Measurements from ENCODE around the gene SCMH1. TPM values are rescaled to one million over a fixed set of nuclear protein-coding genes. Genes with fewer than 3 reads are reported as not detected.

SCMH1 gene
- total RNA-seq, 4 donors from 2014 or later, result 76.5 to 110 (median 92.4) TPM

DNA sequence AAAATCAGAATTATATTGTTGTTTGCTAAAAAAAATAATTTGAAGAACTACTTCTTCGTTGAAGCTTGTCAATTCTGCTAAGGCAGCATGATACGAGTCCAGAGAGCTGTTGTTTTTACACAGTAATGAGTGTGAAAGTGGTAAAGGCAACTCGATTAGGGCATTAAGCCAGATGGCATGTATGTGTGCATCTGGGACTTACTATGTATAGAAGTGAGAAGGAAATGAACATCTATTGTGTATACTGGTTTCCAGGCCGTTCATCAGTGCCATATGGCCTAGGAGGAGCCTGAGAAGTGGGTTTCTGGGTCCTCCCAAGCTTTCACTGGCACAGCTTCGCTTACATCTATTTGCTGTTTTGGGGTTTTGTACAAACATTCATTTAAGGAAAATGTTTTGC lies 256.9 kb downstream of the SCMH1 start:
- 65% methylated on average over 5 of the region's 5 CpGs for WGBS
- peaks cover 16 to 70% (median 55%) of the 10 kb centered on the region in 4 donors for H3K4me1 ChIP-seq
- TF ChIP-seq POLR2AphosphoS5 (IDR thresholded peaks at IDR 0.05) (no peak), POLR2A (IDR thresholded peaks at IDR 0.05; ENCODE audit: low read depth) (no peak), EP300 (IDR thresholded peaks at IDR 0.05) (no peak)
- TF ChIP-seq, protein P1, sequence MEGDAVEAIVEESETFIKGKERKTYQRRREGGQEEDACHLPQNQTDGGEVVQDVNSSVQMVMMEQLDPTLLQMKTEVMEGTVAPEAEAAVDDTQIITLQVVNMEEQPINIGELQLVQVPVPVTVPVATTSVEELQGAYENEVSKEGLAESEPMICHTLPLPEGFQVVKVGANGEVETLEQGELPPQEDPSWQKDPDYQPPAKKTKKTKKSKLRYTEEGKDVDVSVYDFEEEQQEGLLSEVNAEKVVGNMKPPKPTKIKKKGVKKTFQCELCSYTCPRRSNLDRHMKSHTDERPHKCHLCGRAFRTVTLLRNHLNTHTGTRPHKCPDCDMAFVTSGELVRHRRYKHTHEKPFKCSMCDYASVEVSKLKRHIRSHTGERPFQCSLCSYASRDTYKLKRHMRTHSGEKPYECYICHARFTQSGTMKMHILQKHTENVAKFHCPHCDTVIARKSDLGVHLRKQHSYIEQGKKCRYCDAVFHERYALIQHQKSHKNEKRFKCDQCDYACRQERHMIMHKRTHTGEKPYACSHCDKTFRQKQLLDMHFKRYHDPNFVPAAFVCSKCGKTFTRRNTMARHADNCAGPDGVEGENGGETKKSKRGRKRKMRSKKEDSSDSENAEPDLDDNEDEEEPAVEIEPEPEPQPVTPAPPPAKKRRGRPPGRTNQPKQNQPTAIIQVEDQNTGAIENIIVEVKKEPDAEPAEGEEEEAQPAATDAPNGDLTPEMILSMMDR (IDR thresholded peaks at IDR 0.05), result no peak
- no peaks in the 10 kb centered on the region for H3K27me3 ChIP-seq
- no peak overlapping the region for H3K4me3 ChIP-seq
- no peaks in the 10 kb centered on the region for H3K9me3 ChIP-seq
- intact Hi-C loops (cut with DNase I), result no loop called here
- H3K36me3 ChIP-seq, result peaks cover 25 to 65% (median 56%) of the 10 kb centered on the region in 4 donors
- peak overlapping the region in 3 of 4 donors; percentile 23 to 96 (median 33) for H3K27ac ChIP-seq (replicated peaks in 1 of 4)
- no peak for DNase-seq (ENCODE audit: extremely low spot score)

DNA sequence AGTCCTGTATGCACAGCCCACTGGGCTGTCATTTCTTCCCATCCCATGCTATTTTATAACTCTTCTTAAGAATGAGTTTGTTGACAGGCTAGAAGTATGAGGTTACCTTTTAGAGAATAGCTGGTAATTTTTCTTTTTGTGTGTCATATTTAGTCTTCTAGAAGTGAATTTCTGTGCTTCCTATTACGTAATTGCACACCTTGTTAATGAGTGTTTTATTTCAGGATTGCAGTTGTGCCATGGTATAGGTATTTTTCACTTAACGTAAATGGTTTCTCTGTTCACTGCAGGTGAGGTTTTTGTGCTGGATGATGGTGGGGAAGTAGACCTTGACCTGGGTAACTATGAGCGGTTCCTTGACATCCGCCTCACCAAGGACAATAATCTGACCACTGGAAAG lies 257.6 kb downstream of the SCMH1 start:
- Histone ChIP-seq H3K4me3 (no peak overlapping the region), H3K4me1 (peaks cover 16 to 72% (median 56%) of the 10 kb centered on the region in 4 donors), H3K9me3 (no peaks in the 10 kb centered on the region), H3K27me3 (no peaks in the 10 kb centered on the region), H3K27ac (replicated peaks in 1 of 4) (peak overlapping the region in 1 of 4 donors; percentile 96), H3K36me3 (peaks cover 25 to 59% (median 49%) of the 10 kb centered on the region in 4 donors)
- intact Hi-C loops (cut with DNase I), result no loop called here
- TF ChIP-seq, protein P1 (IDR thresholded peaks at IDR 0.05), result no peak
- TF ChIP-seq POLR2AphosphoS5 (IDR thresholded peaks at IDR 0.05) (no peak), POLR2A (IDR thresholded peaks at IDR 0.05; ENCODE audit: low read depth) (no peak), EP300 (IDR thresholded peaks at IDR 0.05) (no peak)
- DNase-seq (ENCODE audit: extremely low spot score), result no peak
- 89% methylated on average over 4 of the region's 4 CpGs for WGBS

DNA sequence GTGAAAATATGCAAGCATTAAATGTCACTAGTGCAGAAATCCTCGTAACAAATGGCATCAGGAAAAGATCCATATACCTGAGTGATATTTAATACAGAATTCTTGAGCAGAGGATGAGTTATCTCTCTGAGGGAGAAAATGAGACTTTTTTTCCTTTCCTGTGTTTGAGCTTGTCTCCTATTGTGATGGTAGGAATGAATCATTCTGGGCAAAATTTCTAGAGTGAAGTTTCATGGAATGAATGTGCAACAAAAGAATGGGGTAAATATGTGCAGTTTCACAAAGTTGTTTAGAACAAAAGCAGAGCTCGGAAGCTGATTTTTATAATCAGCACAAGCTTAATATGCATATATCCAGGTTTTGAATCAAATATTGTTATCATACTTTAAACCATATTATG lies 258.0 kb downstream of the SCMH1 start:
- 59% methylated on average over 2 of the region's 2 CpGs for whole genome bisulfite sequencing
- intact Hi-C loops (cut with DNase I), result no loop called here
- TF ChIP-seq, protein P1 (IDR thresholded peaks at IDR 0.05), result no peak
- no peak for TF ChIP-seq POLR2A (IDR thresholded peaks at IDR 0.05; ENCODE audit: low read depth)
- no peak for TF ChIP-seq POLR2AphosphoS5 (IDR thresholded peaks at IDR 0.05)
- no peak for TF ChIP-seq EP300 (IDR thresholded peaks at IDR 0.05)
- no peak for DNase-seq (ENCODE audit: extremely low spot score)
- Histone ChIP-seq H3K9me3 (no peaks in the 10 kb centered on the region), H3K27ac (replicated peaks in 1 of 4) (peak overlapping the region in 3 of 4 donors; percentile 91 to 96 (median 95)), H3K27me3 (no peaks in the 10 kb centered on the region), H3K4me3 (no peak overlapping the region), H3K4me1 (peaks cover 16 to 75% (median 59%) of the 10 kb centered on the region in 4 donors), H3K36me3 (peaks cover 24 to 54% (median 45%) of the 10 kb centered on the region in 4 donors)

DNA sequence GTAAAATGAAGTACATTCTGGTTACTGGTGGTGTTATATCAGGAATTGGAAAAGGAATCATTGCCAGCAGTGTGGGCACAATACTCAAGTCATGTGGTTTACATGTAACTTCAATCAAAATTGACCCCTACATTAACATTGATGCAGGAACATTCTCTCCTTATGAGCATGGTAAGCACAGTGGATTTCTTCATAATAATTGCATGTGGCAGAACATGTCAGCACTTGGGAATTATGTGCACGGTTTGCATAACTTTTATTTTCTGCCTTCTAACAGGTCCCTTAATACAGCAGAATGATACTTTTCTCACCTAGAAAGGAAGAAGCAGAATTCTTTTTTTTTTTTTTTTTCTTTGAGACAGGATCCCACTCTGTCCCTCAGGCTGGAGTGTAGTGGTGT lies 258.8 kb downstream of the SCMH1 start:
- Histone ChIP-seq H3K9me3 (no peaks in the 10 kb centered on the region), H3K36me3 (peaks cover 21 to 47% (median 38%) of the 10 kb centered on the region in 4 donors), H3K27me3 (no peaks in the 10 kb centered on the region), H3K4me1 (peaks cover 16 to 82% (median 66%) of the 10 kb centered on the region in 4 donors), H3K4me3 (no peak overlapping the region), H3K27ac (replicated peaks in 1 of 4) (peak overlapping the region; percentile 91 to 96 (median 94))
- intact Hi-C loops (cut with DNase I), result no loop called here
- TF ChIP-seq POLR2AphosphoS5 (IDR thresholded peaks at IDR 0.05) (peak in 1 of 2 donors; percentile 18), POLR2A (IDR thresholded peaks at IDR 0.05; ENCODE audit: low read depth) (no peak)
- TF ChIP-seq, protein P1 (IDR thresholded peaks at IDR 0.05), result no peak
- no peak for DNase-seq (ENCODE audit: extremely low spot score)
- 63% methylated on average over 1 of the region's 1 CpG for WGBS

DNA sequence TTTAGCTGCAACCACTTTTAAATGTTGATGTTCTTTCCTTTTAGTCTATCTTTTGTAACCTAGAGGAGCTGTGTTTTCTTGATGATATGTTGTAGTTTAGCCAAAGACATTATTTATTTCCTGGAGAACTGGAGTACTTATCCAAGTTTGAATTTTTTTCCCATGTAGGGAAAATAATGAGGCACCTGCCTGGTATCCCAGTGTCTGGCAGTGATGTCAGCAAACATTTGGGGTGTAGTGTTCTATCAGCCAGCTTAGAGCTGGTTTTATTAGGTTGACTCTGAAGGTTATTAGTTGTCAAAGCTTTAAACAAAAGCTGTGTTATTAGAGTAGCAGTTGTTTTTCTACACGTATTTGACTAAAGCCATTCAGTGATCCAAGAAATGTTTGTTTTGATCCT lies 259.4 kb downstream of the SCMH1 start:
- peak overlapping the region in 1 of 4 donors; percentile 39 for H3K4me3 ChIP-seq
- 41% methylated on average over 1 of the region's 1 CpG for WGBS
- intact Hi-C loops (cut with DNase I), result no loop called here

More for the DNA sequence above, 259.4 kb downstream of the SCMH1 start:
- Histone ChIP-seq H3K27me3 (no peaks in the 10 kb centered on the region), H3K36me3 (peaks cover 17 to 41% (median 32%) of the 10 kb centered on the region in 4 donors), H3K9me3 (no peaks in the 10 kb centered on the region), H3K27ac (replicated peaks in 1 of 4) (peak overlapping the region; percentile 91 to 96 (median 94)), H3K4me1 (peaks cover 16 to 88% (median 66%) of the 10 kb centered on the region in 4 donors)
- no peak for DNase-seq (ENCODE audit: extremely low spot score)
- no peak for TF ChIP-seq POLR2A (IDR thresholded peaks at IDR 0.05; ENCODE audit: low read depth)
- TF ChIP-seq, protein P1 (IDR thresholded peaks at IDR 0.05), result no peak
- TF ChIP-seq POLR2AphosphoS5 (IDR thresholded peaks at IDR 0.05), result no peak
- TF ChIP-seq EP300 (IDR thresholded peaks at IDR 0.05), result no peak
